Liver (tissue), 9 donors: ENCODE measurements around the gene BIRC5. TPM values are rescaled to one million over a fixed set of nuclear protein-coding genes. Genes with fewer than 3 reads are reported as not detected.

Experiments
- DNase-seq: peaks from one replicate; pipeline ENCODE4 v3.0.0-alpha.2; 2017; ENCODE audit warnings: low spot score
- H3K27ac ChIP-seq, 2 donors: one replicate each; pipeline ENCODE4 v1.7.0; 2013; ENCODE audit warnings: inconsistent platforms in 2 of 2, low read length in 2 of 2, control low read depth in 1 of 2, low read depth in 1 of 2, mild to moderate bottlenecking in 1 of 2
- H3K27me3 ChIP-seq, 4 donors: one replicate each; pipeline versions ENCODE4 v1.6.1 to v1.7.0; 2013; ENCODE audit warnings: low read length in 3 of 4, inconsistent platforms in 1 of 4, mild to moderate bottlenecking in 1 of 4, moderate library complexity in 1 of 4; ENCODE audit not compliant: control insufficient read depth in 4 of 4, insufficient read depth in 4 of 4
- H3K36me3 ChIP-seq, 4 donors: one replicate each; pipeline versions ENCODE4 v1.6.1 to v1.7.0; 2013; ENCODE audit warnings: low read length in 3 of 4, mild to moderate bottlenecking in 3 of 4, low read depth in 1 of 4, moderate library complexity in 1 of 4; ENCODE audit not compliant: control insufficient read depth in 4 of 4, insufficient read depth in 3 of 4
- H3K4me1 ChIP-seq, 4 donors: one replicate each; pipeline versions ENCODE4 v1.6.1 to v1.7.0; 2013; ENCODE audit warnings: low read length in 3 of 4, mild to moderate bottlenecking in 3 of 4, moderate library complexity in 1 of 4; ENCODE audit not compliant: control insufficient read depth in 4 of 4, insufficient read depth in 4 of 4
- H3K4me3 ChIP-seq, 3 donors: one replicate each; pipeline versions ENCODE4 v1.6.1 to v1.7.0; 2013; ENCODE audit warnings: low read length in 3 of 3, control low read depth in 1 of 3, low read depth in 1 of 3, mild to moderate bottlenecking in 1 of 3
- H3K9ac ChIP-seq, 2 donors: one replicate each; pipeline ENCODE4 v1.7.0; 2013; ENCODE audit warnings: low read length in 2 of 2, mild to moderate bottlenecking in 2 of 2, moderate library complexity in 2 of 2, control low read depth in 1 of 2, low read depth in 1 of 2
- H3K9me3 ChIP-seq, 4 donors: one replicate each; pipeline versions ENCODE4 v1.6.1 to v1.7.0; 2013; ENCODE audit warnings: low read length in 3 of 4; ENCODE audit not compliant: control insufficient read depth in 4 of 4
- EGR1 ChIP-seq, 2 donors: IDR thresholded peaks; 2 replicates each; pipeline ENCODE4 v1.6.1; 2016 to 2018; ENCODE audit warnings: antibody characterized with exemption in 2 of 2, low read depth in 2 of 2
- FOXA1 ChIP-seq: IDR thresholded peaks from 2 replicates; pipeline ENCODE4 v1.6.1; 2016; ENCODE audit warnings: antibody characterized with exemption
- GABPA ChIP-seq, 2 donors: IDR thresholded peaks in 1 of 2; conservative IDR thresholded peaks in 1 of 2; 2 replicates each; pipeline ENCODE4 v1.6.1; 2016; ENCODE audit warnings: antibody characterized with exemption in 2 of 2, mild to moderate bottlenecking in 1 of 2, moderate library complexity in 1 of 2
- HNF4A ChIP-seq, 2 donors: conservative IDR thresholded peaks; 2 replicates each; pipeline ENCODE4 v1.6.1; 2016; ENCODE audit warnings: antibody characterized with exemption in 2 of 2, mild to moderate bottlenecking in 2 of 2
- HNF4G ChIP-seq: IDR thresholded peaks from 2 replicates; pipeline ENCODE4 v1.6.1; 2016; ENCODE audit warnings: antibody characterized with exemption
- NR2F2 ChIP-seq: IDR thresholded peaks from 2 replicates; pipeline ENCODE4 v1.6.1; 2016; ENCODE audit warnings: antibody characterized with exemption
- SP1 ChIP-seq: IDR thresholded peaks from 2 replicates; pipeline ENCODE4 v1.6.1; 2018; ENCODE audit warnings: antibody characterized with exemption, mild to moderate bottlenecking
- YY1 ChIP-seq: IDR thresholded peaks from 2 replicates; pipeline ENCODE4 v1.6.1; 2016; ENCODE audit warnings: antibody characterized with exemption, mild to moderate bottlenecking
- WGBS: extraction: QIAGEN DNeasy Blood & Tissue Kit; methylation state at CpG from one replicate; pipeline ENCODE4 v1.1.7; 2013; 5-methylcytosine and 5-hydroxymethylcytosine counted together
- polyA plus RNA-seq, 2 donors: library from polyadenylated mRNA; stranded (reverse) in 1 of 2; unstranded in 1 of 2; fragments of 200-250 nt in 1 of 2; fragments of >200 nt in 1 of 2; fragmentation: Nextera tagmentation in 1 of 2; extraction: Ambion mirVana in 1 of 2; gene quantifications; one replicate each; pipeline versions ENCODE4 v1.2.1 to v1.2.3, GENCODE V29; 2013 to 2015
- total RNA-seq, 2 donors: library from RNA; depleted of rRNA; stranded (reverse); fragments of >200 nt; gene quantifications; one replicate each; pipeline ENCODE4 v1.2.3, GENCODE V29; 2014
- TF ChIP-seq, protein P1 (sequence below): IDR thresholded peaks from 2 replicates; pipeline ENCODE4 v1.6.1; 2016; ENCODE audit warnings: antibody characterized with exemption
- TF ChIP-seq, protein P2 (sequence below): fragments of 150-350 bp; IDR thresholded peaks from 2 replicates; pipeline ENCODE4 v1.5.1; 2017; ENCODE audit warnings: improper control_type of control experiment, low read depth, low read length; ENCODE audit not compliant: missing input control
- TF ChIP-seq, protein P3 (sequence below): IDR thresholded peaks from 2 replicates; pipeline ENCODE4 v1.6.1; 2016; ENCODE audit warnings: antibody characterized with exemption
- donor health status: healthy.
- donor health status: healthy.
- donor health status: healthy.
- donor health status: healthy.
- donor health status: healthy.

Gene BIRC5
- total and polyA plus RNA-seq, 4 donors: 0.42 to 73.2 (median 3.1) TPM

DNA sequence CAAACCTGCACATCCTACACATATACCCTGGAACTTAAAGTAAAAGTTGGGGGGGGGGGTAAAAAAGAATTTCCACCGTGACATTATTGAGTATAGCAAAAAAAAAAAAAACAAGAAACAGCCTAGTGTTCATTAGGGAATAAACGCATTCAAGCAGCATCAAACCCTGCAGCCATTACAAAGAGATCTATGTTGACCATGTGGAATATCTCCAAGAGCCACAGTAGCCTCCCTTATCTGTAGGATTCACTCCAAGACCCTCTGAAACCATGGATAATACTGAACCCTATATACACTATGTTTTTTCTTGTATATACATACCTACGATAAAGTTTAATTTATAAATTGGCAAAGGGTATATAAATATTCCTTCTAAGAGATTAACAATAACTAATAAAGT, 5.6 kb upstream of the BIRC5 start (continued):
- TF ChIP-seq, protein P1, sequence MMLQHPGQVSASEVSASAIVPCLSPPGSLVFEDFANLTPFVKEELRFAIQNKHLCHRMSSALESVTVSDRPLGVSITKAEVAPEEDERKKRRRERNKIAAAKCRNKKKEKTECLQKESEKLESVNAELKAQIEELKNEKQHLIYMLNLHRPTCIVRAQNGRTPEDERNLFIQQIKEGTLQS: no peak
- no peak for TF ChIP-seq FOXA1
- TF ChIP-seq EGR1 (IDR thresholded peaks at IDR 0.05; ENCODE audit: low read depth in 2 of 2): no peak
- TF ChIP-seq, protein P2, sequence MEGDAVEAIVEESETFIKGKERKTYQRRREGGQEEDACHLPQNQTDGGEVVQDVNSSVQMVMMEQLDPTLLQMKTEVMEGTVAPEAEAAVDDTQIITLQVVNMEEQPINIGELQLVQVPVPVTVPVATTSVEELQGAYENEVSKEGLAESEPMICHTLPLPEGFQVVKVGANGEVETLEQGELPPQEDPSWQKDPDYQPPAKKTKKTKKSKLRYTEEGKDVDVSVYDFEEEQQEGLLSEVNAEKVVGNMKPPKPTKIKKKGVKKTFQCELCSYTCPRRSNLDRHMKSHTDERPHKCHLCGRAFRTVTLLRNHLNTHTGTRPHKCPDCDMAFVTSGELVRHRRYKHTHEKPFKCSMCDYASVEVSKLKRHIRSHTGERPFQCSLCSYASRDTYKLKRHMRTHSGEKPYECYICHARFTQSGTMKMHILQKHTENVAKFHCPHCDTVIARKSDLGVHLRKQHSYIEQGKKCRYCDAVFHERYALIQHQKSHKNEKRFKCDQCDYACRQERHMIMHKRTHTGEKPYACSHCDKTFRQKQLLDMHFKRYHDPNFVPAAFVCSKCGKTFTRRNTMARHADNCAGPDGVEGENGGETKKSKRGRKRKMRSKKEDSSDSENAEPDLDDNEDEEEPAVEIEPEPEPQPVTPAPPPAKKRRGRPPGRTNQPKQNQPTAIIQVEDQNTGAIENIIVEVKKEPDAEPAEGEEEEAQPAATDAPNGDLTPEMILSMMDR: no peak
- no peak for TF ChIP-seq SP1

DNA sequence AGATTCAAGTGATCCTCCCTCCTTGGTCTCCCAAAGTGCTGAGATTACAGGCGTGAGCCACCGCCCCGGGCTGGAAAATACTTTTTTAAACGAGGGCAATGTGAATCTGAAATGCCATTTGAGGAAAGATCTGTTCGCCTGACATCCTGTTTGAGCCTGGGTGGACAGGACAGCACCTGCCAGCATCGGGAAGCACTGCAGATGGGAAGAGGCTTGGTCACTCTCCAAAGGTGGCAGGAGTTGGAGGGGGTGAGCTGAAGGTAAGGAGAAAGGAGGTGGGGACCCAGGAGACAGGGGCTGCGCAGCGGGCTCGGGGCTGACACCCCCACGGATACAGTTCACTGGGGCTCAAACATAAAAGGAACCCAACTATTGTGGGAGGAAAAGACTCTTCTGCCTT, 3.9 kb upstream of the BIRC5 start:
- 87% methylated on average over 10 of the region's 10 CpGs for WGBS
- TF ChIP-seq, protein P2: no peak
- TF ChIP-seq HNF4A (conservative IDR thresholded peaks at IDR 0.05) (no peak), NR2F2 (no peak)
- no peaks in the 10 kb centered on the region for H3K9me3 ChIP-seq

DNA sequence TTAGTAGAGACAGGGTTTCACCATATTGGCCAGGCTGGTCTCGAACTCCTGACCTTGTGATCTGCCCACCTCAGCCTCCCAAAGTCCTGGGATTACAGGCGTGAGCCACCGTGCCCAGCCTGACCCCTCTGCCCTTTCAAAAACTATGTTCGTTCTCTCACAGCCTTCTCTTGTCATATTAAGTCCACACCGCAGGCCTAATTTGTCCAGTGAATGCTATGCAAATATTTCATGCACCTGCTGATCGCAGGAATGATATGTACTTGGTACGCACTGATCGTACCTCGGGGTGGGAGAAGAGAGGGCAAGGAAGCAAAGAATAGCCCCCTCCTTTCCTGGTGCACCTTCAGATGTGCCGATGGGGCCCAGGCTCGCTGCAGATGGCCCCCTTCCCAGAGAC, 3.0 kb upstream of the BIRC5 start:
- no peak for DNase-seq
- Histone ChIP-seq H3K9ac (no peak overlapping the region), H3K27me3 (no peaks in the 10 kb centered on the region), H3K4me1 (peaks cover 4 to 8% (median 6%) of the 10 kb centered on the region in 4 donors), H3K9me3 (no peaks in the 10 kb centered on the region), H3K27ac (no peak overlapping the region), H3K4me3 (no peak overlapping the region), H3K36me3 (peaks cover 0 to 9% (median 5%) of the 10 kb centered on the region in 4 donors)
- WGBS: 86% methylated on average over 11 of the region's 11 CpGs
- TF ChIP-seq, protein P2: no peak
- TF ChIP-seq GABPA (IDR thresholded peaks at IDR 0.05 in 1 of 2, conservative IDR thresholded peaks at IDR 0.05 in 1 of 2) (no peak), FOXA1 (no peak), YY1 (no peak), EGR1 (IDR thresholded peaks at IDR 0.05; ENCODE audit: low read depth in 2 of 2) (no peak), HNF4G (no peak)
- TF ChIP-seq, protein P3, sequence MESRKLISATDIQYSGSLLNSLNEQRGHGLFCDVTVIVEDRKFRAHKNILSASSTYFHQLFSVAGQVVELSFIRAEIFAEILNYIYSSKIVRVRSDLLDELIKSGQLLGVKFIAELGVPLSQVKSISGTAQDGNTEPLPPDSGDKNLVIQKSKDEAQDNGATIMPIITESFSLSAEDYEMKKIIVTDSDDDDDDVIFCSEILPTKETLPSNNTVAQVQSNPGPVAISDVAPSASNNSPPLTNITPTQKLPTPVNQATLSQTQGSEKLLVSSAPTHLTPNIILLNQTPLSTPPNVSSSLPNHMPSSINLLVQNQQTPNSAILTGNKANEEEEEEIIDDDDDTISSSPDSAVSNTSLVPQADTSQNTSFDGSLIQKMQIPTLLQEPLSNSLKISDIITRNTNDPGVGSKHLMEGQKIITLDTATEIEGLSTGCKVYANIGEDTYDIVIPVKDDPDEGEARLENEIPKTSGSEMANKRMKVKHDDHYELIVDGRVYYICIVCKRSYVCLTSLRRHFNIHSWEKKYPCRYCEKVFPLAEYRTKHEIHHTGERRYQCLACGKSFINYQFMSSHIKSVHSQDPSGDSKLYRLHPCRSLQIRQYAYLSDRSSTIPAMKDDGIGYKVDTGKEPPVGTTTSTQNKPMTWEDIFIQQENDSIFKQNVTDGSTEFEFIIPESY: no peak

More for the DNA sequence above, 3.9 kb upstream of the BIRC5 start:
- no peak overlapping the region for H3K4me3 ChIP-seq
- H3K27me3 ChIP-seq: no peaks in the 10 kb centered on the region
- DNase-seq: no peak
- no peak overlapping the region for H3K27ac ChIP-seq
- H3K9ac ChIP-seq: no peak overlapping the region
- H3K36me3 ChIP-seq: peaks cover 3 to 19% (median 10%) of the 10 kb centered on the region in 4 donors
- H3K4me1 ChIP-seq: peaks cover 4 to 8% (median 6%) of the 10 kb centered on the region in 4 donors
